ENCODE data around the gene PDE8A.

GRCh38 chr15:85006655-85007054 lies 25.0 kb downstream of the PDE8A start:
- no peak for TF ChIP-seq EZH2 (optimal IDR thresholded peaks at IDR 0.05; ENCODE audit: low read depth, low read length)
- no peak for TF ChIP-seq CTCF (IDR thresholded peaks at IDR 0.05; ENCODE audit: low read length)
- TF ChIP-seq EZH2phosphoT487 (IDR thresholded peaks at IDR 0.05; ENCODE audit: low read length): no peak
